Measurements from ENCODE around the gene LZTFL1.

LZTFL1 gene

GRCh38 chr3:45782381-45782780 is 59.5 kb downstream of the LZTFL1 start:
- DNase-seq = no peak

- no peak for DNase-seq
Observed at GRCh38 chr3:45781841-45782240, 60.1 kb downstream of the LZTFL1 start.

GRCh38 chr3:45781271-45781670 is 60.6 kb downstream of the LZTFL1 start:
- DNase-seq = no peak

- DNase-seq = no peak
Observed at GRCh38 chr3:45779746-45780735, 61.9 kb downstream of the LZTFL1 start.

- no peak for DNase-seq
Observed at GRCh38 chr3:45778761-45779201, 63.1 kb downstream of the LZTFL1 start.

GRCh38 chr3:45777746-45778386 is 64.1 kb downstream of the LZTFL1 start:
- no peak for DNase-seq

GRCh38 chr3:45777111-45777745 is 64.7 kb downstream of the LZTFL1 start:
- no peak for DNase-seq

- DNase-seq = no peak
Observed at GRCh38 chr3:45776611-45777010, 65.3 kb downstream of the LZTFL1 start.

- DNase-seq = no peak
Observed at GRCh38 chr3:45776301-45776595, 65.7 kb downstream of the LZTFL1 start.

- no peak for DNase-seq
Observed at GRCh38 chr3:45775571-45776300, 66.2 kb downstream of the LZTFL1 start.

GRCh38 chr3:45774581-45775521 is 67.1 kb downstream of the LZTFL1 start:
- DNase-seq = no peak

GRCh38 chr3:45773714-45774449 is 68.0 kb downstream of the LZTFL1 start:
- no peak for DNase-seq
